GM23338 (cell line): ENCODE data around the gene SORCS2. TPM values are rescaled to one million over a fixed set of nuclear protein-coding genes. Genes with fewer than 3 reads are reported as not detected.

Experiments used
- ATAC-seq: fragments of 200-7000 bp; cut with Tn5 transposase; 3 replicates; pipeline ENCODE4 v1.9.1; 2020
- DNase-seq: peaks from one replicate; pipeline ENCODE4 v3.0.0-alpha.2; 2015; ENCODE audit warnings: low spot score
- H2AFZ ChIP-seq: fragments of 200-600 bp; sonication (generic); 2 replicates; pipeline ENCODE4 v1.8.0; 2016; ENCODE audit warnings: antibody characterized with exemption, mild to moderate bottlenecking, moderate library complexity
- H3F3A ChIP-seq: fragments of 200-600 bp; sonication (generic); replicated peaks from 2 replicates; pipeline ENCODE4 v1.8.0; 2017; ENCODE audit warnings: antibody characterized with exemption, mixed run types, low read depth
- H3K27ac ChIP-seq: fragments of 200-600 bp; sonication (generic); 2 replicates; pipeline ENCODE4 v1.6.1; 2016; ENCODE audit warnings: low read depth
- H3K27me3 ChIP-seq: fragments of 200-600 bp; sonication (generic); 2 replicates; pipeline ENCODE4 v1.8.0; 2016; ENCODE audit warnings: mild to moderate bottlenecking, mixed run types, moderate library complexity; ENCODE audit not compliant: insufficient read depth
- H3K36me3 ChIP-seq: fragments of 200-600 bp; sonication (generic); 2 replicates; pipeline ENCODE4 v1.8.0; 2016; ENCODE audit warnings: mild to moderate bottlenecking; ENCODE audit not compliant: insufficient read depth
- H3K4me1 ChIP-seq: fragments of 200-600 bp; sonication (generic); 2 replicates; pipeline ENCODE4 v1.8.0; 2016; ENCODE audit warnings: mild to moderate bottlenecking, moderate library complexity; ENCODE audit not compliant: insufficient read depth
- H3K4me2 ChIP-seq: fragments of 200-600 bp; sonication (generic); 2 replicates; pipeline ENCODE4 v1.7.1; 2017; ENCODE audit warnings: mixed run types
- H3K4me3 ChIP-seq: fragments of 200-600 bp; sonication (generic); 2 replicates; pipeline ENCODE4 v1.6.1; 2016; ENCODE audit warnings: mixed run types
- H3K79me2 ChIP-seq: fragments of 200-600 bp; sonication (generic); replicated peaks from 2 replicates; pipeline ENCODE4 v1.8.0; 2017; ENCODE audit warnings: mild to moderate bottlenecking; ENCODE audit not compliant: insufficient read depth
- H3K9me2 ChIP-seq: fragments of 200-600 bp; sonication (generic); 2 replicates; pipeline ENCODE4 v1.8.0; 2017; ENCODE audit not compliant: insufficient read depth
- H4K20me1 ChIP-seq: fragments of 200-600 bp; sonication (generic); replicated peaks from 2 replicates; pipeline ENCODE4 v1.8.0; 2017; ENCODE audit warnings: mild to moderate bottlenecking; ENCODE audit not compliant: insufficient read depth
- H3K27ac Mint-ChIP-seq: 2 replicates; pipeline ENCODE4 v1.8.0; 2020; ENCODE audit warnings: inconsistent platforms, mild to moderate bottlenecking, moderate library complexity, mixed read lengths
- H3K27me3 Mint-ChIP-seq: 3 replicates; pipeline ENCODE4 v1.8.0; 2022; ENCODE audit warnings: low read depth, mild to moderate bottlenecking, moderate library complexity, mixed read lengths, inconsistent platforms; ENCODE audit not compliant: insufficient read depth, poor library complexity
- H3K36me3 Mint-ChIP-seq: 3 replicates; pipeline ENCODE4 v1.8.0; 2021; ENCODE audit warnings: low read depth, mild to moderate bottlenecking, inconsistent platforms, moderate library complexity, mixed read lengths
- H3K4me1 Mint-ChIP-seq: 3 replicates; pipeline ENCODE4 v1.8.0; 2020; ENCODE audit warnings: mild to moderate bottlenecking, inconsistent platforms, mixed read lengths
- H3K4me3 Mint-ChIP-seq: 3 replicates; pipeline ENCODE4 v1.8.0; 2021; ENCODE audit warnings: moderate library complexity, mild to moderate bottlenecking, inconsistent platforms, mixed read lengths
- H3K9me3 Mint-ChIP-seq: 3 replicates; pipeline ENCODE4 v1.8.0; 2020; ENCODE audit warnings: moderate library complexity, mild to moderate bottlenecking, inconsistent platforms, mixed read lengths
- EZH2 ChIP-seq: fragments of 200-600 bp; sonication (generic); IDR thresholded peaks from one replicate; pipeline ENCODE4 v1.8.0; 2017; ENCODE audit warnings: antibody characterized with exemption, mild to moderate bottlenecking, low read depth; ENCODE audit not compliant: unreplicated experiment
- EZH2phosphoT487 ChIP-seq: fragments of 200-600 bp; sonication (generic); IDR thresholded peaks from one replicate; pipeline ENCODE4 v1.8.1; 2018; ENCODE audit warnings: antibody characterized with exemption; ENCODE audit not compliant: unreplicated experiment
- NANOG ChIP-seq: IDR thresholded peaks from 2 replicates; pipeline ENCODE4 v1.6.1; 2016; ENCODE audit warnings: antibody characterized with exemption, borderline replicate concordance
- POLR2AphosphoS5 ChIP-seq: IDR thresholded peaks from 2 replicates; pipeline ENCODE4 v1.6.1; 2016; ENCODE audit warnings: antibody characterized with exemption, low read depth
- STAT1 ChIP-seq: IDR thresholded peaks from one replicate; pipeline ENCODE4 v1.6.1; 2016; ENCODE audit warnings: antibody characterized with exemption; ENCODE audit not compliant: unreplicated experiment
- ZNF114 ChIP-seq: fragments of 250-450 bp; sonication (Bioruptor Pico); IDR thresholded peaks from 2 replicates; pipeline ENCODE4 v1.5.0; 2020; ENCODE audit warnings: mild to moderate bottlenecking, moderate library complexity
- ZNF331 ChIP-seq: fragments of 250-450 bp; sonication (Bioruptor Pico); IDR thresholded peaks from 2 replicates; pipeline ENCODE4 v1.5.0; 2020; ENCODE audit warnings: low read depth, mild to moderate bottlenecking, moderate library complexity
- polyA plus RNA-seq: library from polyadenylated mRNA; unstranded; fragments of >200 nt; fragmentation: Nextera tagmentation; extraction: Ambion mirVana; gene quantifications from 2 replicates; pipeline ENCODE4 v1.2.1, GENCODE V29; 2016
- total RNA-seq: library from RNA; depleted of rRNA; stranded (reverse); fragments of >200 nt; shearing (Covaris generic); gene quantifications from 2 replicates; pipeline ENCODE4 v1.2.3, GENCODE V29; 2014
- TF ChIP-seq, protein P1 (sequence below), 2 experiments: fragments of 200-600 bp in 1 of 2; sonication (generic) in 1 of 2; conservative IDR thresholded peaks; 2 replicates each; pipeline versions ENCODE4 v1.5.1 to v1.6.1; 2016 to 2017; ENCODE audit warnings: antibody characterized with exemption in 2 of 2, low read depth in 2 of 2, mild to moderate bottlenecking in 2 of 2, moderate library complexity in 1 of 2
- TF ChIP-seq, protein P2 (sequence below): IDR thresholded peaks from one replicate; pipeline ENCODE4 v1.6.1; 2018; ENCODE audit warnings: antibody characterized with exemption; ENCODE audit not compliant: unreplicated experiment
- TF ChIP-seq, protein P3 (sequence below): IDR thresholded peaks from 2 replicates; pipeline ENCODE4 v1.6.1; 2016; ENCODE audit warnings: antibody characterized with exemption

Gene SORCS2
- total and polyA plus RNA-seq, 2 experiments from 2014 or later: 0.47 to 2.4 TPM

DNA sequence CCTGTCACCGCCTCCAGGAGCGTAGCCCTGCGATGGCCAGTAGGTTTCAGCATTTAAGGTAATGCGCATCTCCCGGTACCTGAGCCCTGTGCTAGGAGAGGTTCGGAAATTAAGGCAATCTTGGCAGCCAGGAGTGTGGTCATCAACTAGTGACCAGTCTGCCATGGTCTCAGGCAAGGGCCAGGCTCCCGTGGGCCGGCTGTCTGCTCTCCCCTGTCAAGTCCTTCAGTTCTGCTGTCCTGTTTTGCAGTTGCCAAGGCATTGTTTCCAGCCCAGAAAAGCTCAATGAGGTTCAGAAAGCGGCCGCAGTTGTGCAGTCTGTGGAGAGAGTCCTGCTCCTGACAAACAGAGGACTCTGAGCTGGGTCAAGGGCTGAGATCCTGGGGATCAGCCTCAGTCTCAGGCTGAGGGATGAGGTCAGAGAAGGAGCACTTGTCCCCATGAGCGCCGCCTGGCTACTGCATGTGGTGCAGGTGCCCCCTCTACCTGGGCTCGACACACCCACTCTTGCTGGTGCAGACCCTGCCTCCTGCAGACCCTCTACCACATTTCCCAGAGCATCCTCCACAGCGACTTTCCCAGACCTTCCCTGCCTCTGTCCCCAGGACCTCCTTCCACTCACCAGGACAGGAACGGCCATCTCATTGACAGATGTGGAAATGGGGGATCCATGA lies 295.8 kb downstream of the SORCS2 start:
- Histone ChIP-seq H3K4me2 (no peak overlapping the region), H3K4me1 (no peaks in the 10 kb centered on the region), H3K27ac (no peak overlapping the region), H3F3A (no peaks in the 10 kb centered on the region), H3K79me2 (no peaks in the 10 kb centered on the region), H4K20me1 (no peaks in the 10 kb centered on the region), H3K9me2 (no peaks in the 10 kb centered on the region), H3K36me3 (no peaks in the 10 kb centered on the region), H3K27me3 (no peaks in the 10 kb centered on the region), H2AFZ (no peak overlapping the region), H3K4me3 (no peak overlapping the region)
- TF ChIP-seq POLR2AphosphoS5: no peak
- TF ChIP-seq, protein P1, sequence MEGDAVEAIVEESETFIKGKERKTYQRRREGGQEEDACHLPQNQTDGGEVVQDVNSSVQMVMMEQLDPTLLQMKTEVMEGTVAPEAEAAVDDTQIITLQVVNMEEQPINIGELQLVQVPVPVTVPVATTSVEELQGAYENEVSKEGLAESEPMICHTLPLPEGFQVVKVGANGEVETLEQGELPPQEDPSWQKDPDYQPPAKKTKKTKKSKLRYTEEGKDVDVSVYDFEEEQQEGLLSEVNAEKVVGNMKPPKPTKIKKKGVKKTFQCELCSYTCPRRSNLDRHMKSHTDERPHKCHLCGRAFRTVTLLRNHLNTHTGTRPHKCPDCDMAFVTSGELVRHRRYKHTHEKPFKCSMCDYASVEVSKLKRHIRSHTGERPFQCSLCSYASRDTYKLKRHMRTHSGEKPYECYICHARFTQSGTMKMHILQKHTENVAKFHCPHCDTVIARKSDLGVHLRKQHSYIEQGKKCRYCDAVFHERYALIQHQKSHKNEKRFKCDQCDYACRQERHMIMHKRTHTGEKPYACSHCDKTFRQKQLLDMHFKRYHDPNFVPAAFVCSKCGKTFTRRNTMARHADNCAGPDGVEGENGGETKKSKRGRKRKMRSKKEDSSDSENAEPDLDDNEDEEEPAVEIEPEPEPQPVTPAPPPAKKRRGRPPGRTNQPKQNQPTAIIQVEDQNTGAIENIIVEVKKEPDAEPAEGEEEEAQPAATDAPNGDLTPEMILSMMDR (conservative IDR thresholded peaks at IDR 0.05; ENCODE audit: low read depth in 2 of 2): peak in 1 of 2 experiments; percentile 25; a peak in 1 of 4 replicates
- Mint-ChIP-seq H3K4me3 (no peak overlapping the region), H3K36me3 (no peaks in the 10 kb centered on the region), H3K27me3 (peaks cover 13% of the 10 kb centered on the region), H3K9me3 (no peaks in the 10 kb centered on the region), H3K4me1 (peaks cover 24% of the 10 kb centered on the region), H3K27ac (no peak overlapping the region; the same call in 1 of the 2 replicates)
- ATAC-seq: peak; percentile 40
- no peak for DNase-seq

DNA sequence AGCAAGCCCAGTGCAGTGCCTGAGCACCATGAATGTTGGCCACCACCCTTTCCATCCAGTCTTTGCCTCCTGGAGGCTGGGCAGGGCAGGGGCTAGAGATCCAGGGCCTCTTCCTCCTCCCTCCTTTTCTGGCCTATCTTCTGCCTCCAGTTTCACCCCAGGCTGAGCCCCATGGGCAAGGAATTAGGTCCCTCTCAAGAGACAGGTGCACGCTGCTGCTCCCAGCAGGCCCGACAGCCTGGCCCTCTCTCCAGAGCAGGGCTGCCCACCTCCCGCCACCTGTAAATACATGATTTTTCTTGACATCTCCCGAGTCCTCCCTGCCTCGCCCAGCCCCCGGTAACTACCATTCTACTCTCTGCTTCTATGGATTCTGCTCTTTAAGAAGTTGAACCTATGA lies 299.6 kb downstream of the SORCS2 start:
- Histone ChIP-seq H3K27me3 (no peaks in the 10 kb centered on the region), H4K20me1 (no peaks in the 10 kb centered on the region), H3K27ac (no peak overlapping the region), H3K9me2 (no peaks in the 10 kb centered on the region), H3K36me3 (no peaks in the 10 kb centered on the region), H3K4me2 (no peak overlapping the region), H3K79me2 (no peaks in the 10 kb centered on the region), H3K4me1 (no peaks in the 10 kb centered on the region), H3F3A (no peaks in the 10 kb centered on the region), H2AFZ (no peak overlapping the region), H3K4me3 (no peak overlapping the region)
- Mint-ChIP-seq H3K4me1 (peaks cover 18% of the 10 kb centered on the region), H3K27me3 (peaks cover 9% of the 10 kb centered on the region), H3K9me3 (no peaks in the 10 kb centered on the region), H3K36me3 (no peaks in the 10 kb centered on the region), H3K27ac (no peak overlapping the region), H3K4me3 (no peak overlapping the region)
- ATAC-seq (no peak), DNase-seq (no peak)
- TF ChIP-seq, protein P1 (conservative IDR thresholded peaks at IDR 0.05; ENCODE audit: low read depth in 2 of 2): no peak
- TF ChIP-seq ZNF114 (CRISPR knock-in tag): no peak
- TF ChIP-seq, protein P2, sequence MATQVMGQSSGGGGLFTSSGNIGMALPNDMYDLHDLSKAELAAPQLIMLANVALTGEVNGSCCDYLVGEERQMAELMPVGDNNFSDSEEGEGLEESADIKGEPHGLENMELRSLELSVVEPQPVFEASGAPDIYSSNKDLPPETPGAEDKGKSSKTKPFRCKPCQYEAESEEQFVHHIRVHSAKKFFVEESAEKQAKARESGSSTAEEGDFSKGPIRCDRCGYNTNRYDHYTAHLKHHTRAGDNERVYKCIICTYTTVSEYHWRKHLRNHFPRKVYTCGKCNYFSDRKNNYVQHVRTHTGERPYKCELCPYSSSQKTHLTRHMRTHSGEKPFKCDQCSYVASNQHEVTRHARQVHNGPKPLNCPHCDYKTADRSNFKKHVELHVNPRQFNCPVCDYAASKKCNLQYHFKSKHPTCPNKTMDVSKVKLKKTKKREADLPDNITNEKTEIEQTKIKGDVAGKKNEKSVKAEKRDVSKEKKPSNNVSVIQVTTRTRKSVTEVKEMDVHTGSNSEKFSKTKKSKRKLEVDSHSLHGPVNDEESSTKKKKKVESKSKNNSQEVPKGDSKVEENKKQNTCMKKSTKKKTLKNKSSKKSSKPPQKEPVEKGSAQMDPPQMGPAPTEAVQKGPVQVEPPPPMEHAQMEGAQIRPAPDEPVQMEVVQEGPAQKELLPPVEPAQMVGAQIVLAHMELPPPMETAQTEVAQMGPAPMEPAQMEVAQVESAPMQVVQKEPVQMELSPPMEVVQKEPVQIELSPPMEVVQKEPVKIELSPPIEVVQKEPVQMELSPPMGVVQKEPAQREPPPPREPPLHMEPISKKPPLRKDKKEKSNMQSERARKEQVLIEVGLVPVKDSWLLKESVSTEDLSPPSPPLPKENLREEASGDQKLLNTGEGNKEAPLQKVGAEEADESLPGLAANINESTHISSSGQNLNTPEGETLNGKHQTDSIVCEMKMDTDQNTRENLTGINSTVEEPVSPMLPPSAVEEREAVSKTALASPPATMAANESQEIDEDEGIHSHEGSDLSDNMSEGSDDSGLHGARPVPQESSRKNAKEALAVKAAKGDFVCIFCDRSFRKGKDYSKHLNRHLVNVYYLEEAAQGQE: no peak
- no peak for TF ChIP-seq POLR2AphosphoS5
- no peak for TF ChIP-seq EZH2phosphoT487
- TF ChIP-seq EZH2: no peak
- TF ChIP-seq, protein P3, sequence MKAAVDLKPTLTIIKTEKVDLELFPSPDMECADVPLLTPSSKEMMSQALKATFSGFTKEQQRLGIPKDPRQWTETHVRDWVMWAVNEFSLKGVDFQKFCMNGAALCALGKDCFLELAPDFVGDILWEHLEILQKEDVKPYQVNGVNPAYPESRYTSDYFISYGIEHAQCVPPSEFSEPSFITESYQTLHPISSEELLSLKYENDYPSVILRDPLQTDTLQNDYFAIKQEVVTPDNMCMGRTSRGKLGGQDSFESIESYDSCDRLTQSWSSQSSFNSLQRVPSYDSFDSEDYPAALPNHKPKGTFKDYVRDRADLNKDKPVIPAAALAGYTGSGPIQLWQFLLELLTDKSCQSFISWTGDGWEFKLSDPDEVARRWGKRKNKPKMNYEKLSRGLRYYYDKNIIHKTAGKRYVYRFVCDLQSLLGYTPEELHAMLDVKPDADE: no peak
- no peak for TF ChIP-seq ZNF331 (CRISPR knock-in tag)
- TF ChIP-seq NANOG: no peak
- TF ChIP-seq STAT1: no peak
